ENCODE results near the gene SCUBE1. TPM values are rescaled to one million over a fixed set of nuclear protein-coding genes. Genes with fewer than 3 reads are reported as not detected.

SCUBE1 gene
- total and polyA plus RNA-seq, 2 donors from 2014 or later, result 2.3 to 7.1 TPM

- Histone ChIP-seq H3K9me3 (ENCODE audit: control insufficient read depth in 2 of 3, insufficient read depth in 1 of 3, low read length in 3 of 3) (no peaks in the 10 kb centered on the region), H3K36me3 (ENCODE audit: control insufficient read depth in 2 of 3, insufficient read depth in 3 of 3, low read length in 3 of 3) (no peaks in the 10 kb centered on the region), H3K4me1 (ENCODE audit: control insufficient read depth in 2 of 3, insufficient read depth in 2 of 3, low read depth in 1 of 3, low read length in 3 of 3) (peaks cover 0 to 5% (median 0%) of the 10 kb centered on the region in 3 donors), H3K9ac (ENCODE audit: low read length in 3 of 3) (no peak overlapping the region), H3K27me3 (ENCODE audit: control insufficient read depth, insufficient read depth, low read length) (no peaks in the 10 kb centered on the region), H3K4me3 (ENCODE audit: low read length in 3 of 3) (no peak overlapping the region), H3K27ac (ENCODE audit: low read depth in 2 of 2, low read length in 2 of 2) (no peak overlapping the region)
- TF ChIP-seq, protein P1, sequence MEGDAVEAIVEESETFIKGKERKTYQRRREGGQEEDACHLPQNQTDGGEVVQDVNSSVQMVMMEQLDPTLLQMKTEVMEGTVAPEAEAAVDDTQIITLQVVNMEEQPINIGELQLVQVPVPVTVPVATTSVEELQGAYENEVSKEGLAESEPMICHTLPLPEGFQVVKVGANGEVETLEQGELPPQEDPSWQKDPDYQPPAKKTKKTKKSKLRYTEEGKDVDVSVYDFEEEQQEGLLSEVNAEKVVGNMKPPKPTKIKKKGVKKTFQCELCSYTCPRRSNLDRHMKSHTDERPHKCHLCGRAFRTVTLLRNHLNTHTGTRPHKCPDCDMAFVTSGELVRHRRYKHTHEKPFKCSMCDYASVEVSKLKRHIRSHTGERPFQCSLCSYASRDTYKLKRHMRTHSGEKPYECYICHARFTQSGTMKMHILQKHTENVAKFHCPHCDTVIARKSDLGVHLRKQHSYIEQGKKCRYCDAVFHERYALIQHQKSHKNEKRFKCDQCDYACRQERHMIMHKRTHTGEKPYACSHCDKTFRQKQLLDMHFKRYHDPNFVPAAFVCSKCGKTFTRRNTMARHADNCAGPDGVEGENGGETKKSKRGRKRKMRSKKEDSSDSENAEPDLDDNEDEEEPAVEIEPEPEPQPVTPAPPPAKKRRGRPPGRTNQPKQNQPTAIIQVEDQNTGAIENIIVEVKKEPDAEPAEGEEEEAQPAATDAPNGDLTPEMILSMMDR (IDR thresholded peaks at IDR 0.05; ENCODE audit: borderline replicate concordance, extremely low read depth, insufficient read depth), result no peak
- DNase-seq (peak in 3 of 5 donors; percentile 25 to 88 (median 73)), FAIRE-seq (no peak)
- intact Hi-C loops (cut with DNase I), result no loop called here
Observed at GRCh38 chr22:43330178-43331068, 12.7 kb downstream of the SCUBE1 start.

DNA sequence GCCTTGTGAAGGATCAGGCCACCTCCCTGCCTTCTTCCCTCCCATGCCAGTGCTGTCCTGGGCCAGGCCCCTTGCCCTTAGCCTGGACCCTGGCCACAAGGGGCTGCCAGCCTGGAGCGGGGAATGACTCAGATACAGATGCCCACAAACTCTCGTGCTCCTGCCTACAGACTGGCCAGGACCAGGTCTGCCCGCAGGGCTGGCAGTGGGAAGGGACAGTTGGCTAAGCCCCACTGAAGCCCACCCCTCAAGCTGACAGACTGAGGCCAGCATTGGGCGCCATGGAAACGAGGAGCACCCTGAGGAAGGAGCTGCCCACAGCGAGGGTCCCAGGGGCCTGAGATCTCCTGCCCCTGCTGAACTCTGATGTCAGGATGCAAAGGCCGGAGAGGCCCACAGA, 14.1 kb downstream of the SCUBE1 start:
- DNase-seq (no peak), FAIRE-seq (no peak)
- Histone ChIP-seq H3K9ac (ENCODE audit: low read length in 3 of 3) (no peak overlapping the region), H3K9me3 (ENCODE audit: control insufficient read depth in 2 of 3, insufficient read depth in 1 of 3, low read length in 3 of 3) (no peaks in the 10 kb centered on the region), H3K36me3 (ENCODE audit: control insufficient read depth in 2 of 3, insufficient read depth in 3 of 3, low read length in 3 of 3) (no peaks in the 10 kb centered on the region), H3K27ac (ENCODE audit: low read depth in 2 of 2, low read length in 2 of 2) (no peak overlapping the region), H3K27me3 (ENCODE audit: control insufficient read depth, insufficient read depth, low read length) (no peaks in the 10 kb centered on the region), H3K4me3 (ENCODE audit: low read length in 3 of 3) (no peak overlapping the region), H3K4me1 (ENCODE audit: control insufficient read depth in 2 of 3, insufficient read depth in 2 of 3, low read depth in 1 of 3, low read length in 3 of 3) (peaks cover 0 to 5% (median 0%) of the 10 kb centered on the region in 3 donors)
- intact Hi-C loops (cut with DNase I), result no loop called here
- TF ChIP-seq, protein P1 (IDR thresholded peaks at IDR 0.05; ENCODE audit: borderline replicate concordance, extremely low read depth, insufficient read depth), result no peak

DNA sequence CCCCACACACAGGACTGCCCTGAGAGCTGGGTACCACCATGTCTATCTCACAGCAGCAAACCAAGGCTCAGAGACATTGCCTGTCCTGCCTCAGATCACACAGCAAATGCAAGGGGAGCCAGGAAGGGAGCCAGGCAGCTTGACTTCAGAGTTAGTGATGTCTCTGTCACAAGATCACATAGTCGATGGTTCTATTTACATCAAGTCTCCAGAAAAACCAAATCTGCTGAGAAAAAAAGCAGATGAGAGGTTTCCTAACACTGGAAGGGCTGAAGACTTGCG, 16.1 kb downstream of the SCUBE1 start:
- Histone ChIP-seq H3K4me1 (ENCODE audit: control insufficient read depth in 2 of 3, insufficient read depth in 2 of 3, low read depth in 1 of 3, low read length in 3 of 3) (peaks cover 0 to 5% (median 0%) of the 10 kb centered on the region in 3 donors), H3K27ac (ENCODE audit: low read depth in 2 of 2, low read length in 2 of 2) (no peak overlapping the region), H3K9ac (ENCODE audit: low read length in 3 of 3) (no peak overlapping the region), H3K27me3 (ENCODE audit: control insufficient read depth, insufficient read depth, low read length) (no peaks in the 10 kb centered on the region), H3K9me3 (ENCODE audit: control insufficient read depth in 2 of 3, insufficient read depth in 1 of 3, low read length in 3 of 3) (no peaks in the 10 kb centered on the region), H3K4me3 (ENCODE audit: low read length in 3 of 3) (no peak overlapping the region), H3K36me3 (ENCODE audit: control insufficient read depth in 2 of 3, insufficient read depth in 3 of 3, low read length in 3 of 3) (no peaks in the 10 kb centered on the region)
- DNase-seq, result no peak
- intact Hi-C loops (cut with DNase I), result no loop called here
- FAIRE-seq, result no peak
- TF ChIP-seq, protein P1 (IDR thresholded peaks at IDR 0.05; ENCODE audit: borderline replicate concordance, extremely low read depth, insufficient read depth), result no peak

Data from kidney (tissue), 14 donors.